Endodermal cell (in vitro differentiated cells): ENCODE measurements around the gene HBG2. TPM values are rescaled to one million over a fixed set of nuclear protein-coding genes. Genes with fewer than 3 reads are reported as not detected.

Experiments
- DNase-seq: peaks from one replicate; pipeline ENCODE4 v3.0.0-alpha.2; 2017
- H3K27ac ChIP-seq: 2 replicates; pipeline ENCODE4 v1.5.1; 2013; ENCODE audit warnings: mild to moderate bottlenecking, low read depth, low read length, moderate library complexity
- H3K27me3 ChIP-seq: 2 replicates; pipeline ENCODE4 v1.6.1; 2013; ENCODE audit warnings: mild to moderate bottlenecking, low read length, moderate library complexity; ENCODE audit not compliant: insufficient read depth, control insufficient read depth, poor library complexity, severe bottlenecking
- H3K36me3 ChIP-seq: 2 replicates; pipeline ENCODE4 v1.7.0; 2013; ENCODE audit warnings: mild to moderate bottlenecking, low read length, moderate library complexity; ENCODE audit not compliant: control insufficient read depth, insufficient read depth
- H3K4me1 ChIP-seq: one replicate; pipeline ENCODE4 v1.7.0; 2013; ENCODE audit warnings: low read length; ENCODE audit not compliant: control insufficient read depth, insufficient read depth
- H3K4me3 ChIP-seq: 2 replicates; pipeline ENCODE4 v1.5.1; 2013; ENCODE audit warnings: mild to moderate bottlenecking, low read length, moderate library complexity
- H3K9ac ChIP-seq: 2 replicates; pipeline ENCODE4 v1.6.1; 2013; ENCODE audit warnings: mild to moderate bottlenecking, low read length, moderate library complexity; ENCODE audit not compliant: poor library complexity, severe bottlenecking; ENCODE audit errors: extremely low read depth
- H3K9me3 ChIP-seq: 2 replicates; pipeline ENCODE4 v1.6.1; 2013; ENCODE audit warnings: mild to moderate bottlenecking, low read length, moderate library complexity; ENCODE audit not compliant: control insufficient read depth
- H3K27ac Mint-ChIP-seq: 2 replicates; pipeline ENCODE4 v1.8.0; 2020; ENCODE audit warnings: mixed read lengths
- H3K27me3 Mint-ChIP-seq: 2 replicates; pipeline ENCODE4 v1.8.0; 2021; ENCODE audit warnings: mild to moderate bottlenecking, mixed read lengths; ENCODE audit not compliant: insufficient read depth
- H3K36me3 Mint-ChIP-seq: 2 replicates; pipeline ENCODE4 v1.8.0; 2020; ENCODE audit warnings: low read depth, mixed read lengths
- H3K4me1 Mint-ChIP-seq: 2 replicates; pipeline ENCODE4 v1.8.0; 2020; ENCODE audit warnings: mixed read lengths
- H3K4me3 Mint-ChIP-seq: 2 replicates; pipeline ENCODE4 v1.8.0; 2020; ENCODE audit warnings: mild to moderate bottlenecking, moderate library complexity, mixed read lengths
- H3K9me3 Mint-ChIP-seq: 2 replicates; pipeline ENCODE4 v1.8.0; 2020; ENCODE audit warnings: mild to moderate bottlenecking, mixed read lengths
- CTCF ChIP-seq: fragments of 200-600 bp; sonication (generic); conservative IDR thresholded peaks from 2 replicates; pipeline ENCODE4 v1.5.0; 2021; ENCODE audit warnings: antibody characterized with exemption, mild to moderate bottlenecking
- WGBS, 2 experiments: methylation state at CpG; one replicate each; pipeline versions ENCODE4 v1.1.5 to v1.1.7; 2013; ENCODE audit warnings: missing lambda C conversion rate in 2 of 2, mixed read lengths in 1 of 2; ENCODE audit not compliant: insufficient coverage in 1 of 2, insufficient read length in 1 of 2; 5-methylcytosine and 5-hydroxymethylcytosine counted together
- total RNA-seq, 2 donors: library from RNA; stranded (reverse); fragmentation: NEBNext Ultra II Directional in 1 of 2; extraction: Animal tissue kit (Norgen Biotek cat#: 25700) in 1 of 2; gene quantifications; 2 replicates in 1 of 2; 3 replicates in 1 of 2; pipeline ENCODE4 v1.2.1, GENCODE V29; 2021

HBG2 gene
- total RNA-seq, 2 donors from 2014 or later, result 0.59 to 0.62 TPM

GRCh38 chr11:5234381-5234834 is 20.2 kb downstream of the HBG2 start, which contains the start of gene HBD:
Gene HBD (minus strand): TSS chr11:5234483. CDS start chr11:5234433, 50 bp downstream.
- Mint-ChIP-seq H3K27me3 (peaks cover 1% of the 10 kb centered on the region), H3K27ac (no peak within 1 kb of the TSS), H3K4me1 (no peaks in the 10 kb centered on the region), H3K9me3 (no peaks in the 10 kb centered on the region), H3K4me3 (no peak within 1 kb of the TSS), H3K36me3 (no peaks in the 10 kb centered on the region)
- Histone ChIP-seq H3K27ac (no peak within 1 kb of the TSS), H3K9me3 (no peaks in the 10 kb centered on the region), H3K4me3 (no peak within 1 kb of the TSS), H3K27me3 (no peaks in the 10 kb centered on the region), H3K9ac (no peak within 1 kb of the TSS), H3K4me1 (no peaks in the 10 kb centered on the region), H3K36me3 (no peaks in the 10 kb centered on the region)
- DNase-seq, result no peak
- no peak for TF ChIP-seq CTCF
- 83 to 97% methylated on average over 1 to 2 of the region's 2 CpGs for WGBS, 2 experiments

- Histone ChIP-seq H3K27ac (no peak overlapping the region), H3K4me1 (no peaks in the 10 kb centered on the region), H3K9ac (no peak overlapping the region), H3K9me3 (no peaks in the 10 kb centered on the region), H3K36me3 (no peaks in the 10 kb centered on the region), H3K27me3 (no peaks in the 10 kb centered on the region), H3K4me3 (no peak overlapping the region)
- H3K27me3 Mint-ChIP-seq, result peaks cover 1% of the 10 kb centered on the region
- no peaks in the 10 kb centered on the region for H3K9me3 Mint-ChIP-seq
- DNase-seq, result no peak
- no peak overlapping the region for H3K4me3 Mint-ChIP-seq
- no peak overlapping the region for H3K27ac Mint-ChIP-seq
- H3K4me1 Mint-ChIP-seq, result no peaks in the 10 kb centered on the region
- H3K36me3 Mint-ChIP-seq, result no peaks in the 10 kb centered on the region
- TF ChIP-seq CTCF, result no peak
- 83% methylated on average over 1 of the region's 1 CpG; no CpG with 5 or more reads in 1 of the 2 experiments for WGBS, 2 experiments
These were observed 21.3 kb downstream of the HBG2 start for GRCh38 chr11:5233307-5233706.

GRCh38 chr11:5232821-5233220 is 21.8 kb downstream of the HBG2 start:
- Mint-ChIP-seq H3K27ac (no peak overlapping the region), H3K9me3 (no peaks in the 10 kb centered on the region), H3K4me1 (peaks cover 3% of the 10 kb centered on the region), H3K4me3 (no peak overlapping the region), H3K27me3 (peaks cover 1% of the 10 kb centered on the region), H3K36me3 (no peaks in the 10 kb centered on the region)
- Histone ChIP-seq H3K9me3 (no peaks in the 10 kb centered on the region), H3K27ac (no peak overlapping the region), H3K4me3 (no peak overlapping the region), H3K36me3 (no peaks in the 10 kb centered on the region), H3K9ac (no peak overlapping the region), H3K27me3 (no peaks in the 10 kb centered on the region), H3K4me1 (no peaks in the 10 kb centered on the region)
- 94% methylated on average over 2 of the region's 2 CpGs; no CpG with 5 or more reads in 1 of the 2 experiments for WGBS, 2 experiments
- no peak for DNase-seq
- TF ChIP-seq CTCF, result no peak
